Upper lobe of left lung (tissue), 6 donors: Measurements from ENCODE around the gene CXCL3. TPM values are rescaled to one million over a fixed set of nuclear protein-coding genes. Genes with fewer than 3 reads are reported as not detected.

Source experiments
- ATAC-seq, 2 donors: fragments of 200-7000 bp; cut with Tn5 transposase; one replicate each; pipeline ENCODE4 v1.9.1; 2022; ENCODE audit warnings: mild to moderate bottlenecking in 2 of 2, moderate library complexity in 2 of 2; ENCODE audit not compliant: low FRiP score in 2 of 2
- DNase-seq, 2 donors: peaks; one replicate each; pipeline ENCODE4 v3.0.0-alpha.2; 2019 to 2020
- H3K27ac ChIP-seq, 4 donors: fragments of 200-600 bp; sonication (generic); one replicate each; pipeline ENCODE4 v1.5.1; 2016 to 2019
- H3K27me3 ChIP-seq, 4 donors: fragments of 200-600 bp; sonication (generic); one replicate each; pipeline ENCODE4 v1.5.1; 2017 to 2019
- H3K36me3 ChIP-seq, 4 donors: fragments of 200-600 bp; sonication (generic); one replicate each; pipeline ENCODE4 v1.5.1; 2016 to 2019
- H3K4me1 ChIP-seq, 4 donors: fragments of 200-600 bp; sonication (generic); one replicate each; pipeline ENCODE4 v1.5.1; 2018 to 2019
- H3K4me3 ChIP-seq, 4 donors: fragments of 200-600 bp; sonication (generic); one replicate each; pipeline ENCODE4 v1.5.1; 2017 to 2019; ENCODE audit warnings: mild to moderate bottlenecking in 2 of 4, moderate library complexity in 1 of 4
- H3K9me3 ChIP-seq, 4 donors: fragments of 200-600 bp; sonication (generic); one replicate each; pipeline ENCODE4 v1.5.1; 2018 to 2019
- EP300 ChIP-seq, 4 donors: sonication (generic); formaldehyde crosslinking; IDR thresholded peaks; one replicate each; pipeline ENCODE4 v1.5.1; 2017; ENCODE audit warnings: antibody characterized with exemption in 4 of 4, control low read depth in 2 of 4
- POLR2A ChIP-seq, 4 donors: fragments of 450-650 bp; IDR thresholded peaks; one replicate each; pipeline ENCODE4 v1.5.1; 2016 to 2017; ENCODE audit warnings: antibody characterized with exemption in 4 of 4, mild to moderate bottlenecking in 2 of 4
- POLR2AphosphoS5 ChIP-seq, 2 donors: sonication (generic); formaldehyde crosslinking; IDR thresholded peaks; one replicate each; pipeline ENCODE4 v1.5.1; 2017; ENCODE audit warnings: antibody characterized with exemption in 2 of 2
- WGBS, 2 donors: methylation state at CpG; one replicate each; pipeline ENCODE4 v1.1.5; 2017 to 2018; 5-methylcytosine and 5-hydroxymethylcytosine counted together
- small RNA-seq, 4 donors: library from RNA; depleted of rRNA; stranded (forward); fragments of <200 nt; gene quantifications; one replicate each; pipeline ENCODE3, GENCODE V24; 2016
- total RNA-seq, 6 donors: library from RNA; depleted of rRNA in 4 of 6; stranded (reverse); fragments of >200 nt in 4 of 6; gene quantifications; one replicate each; pipeline versions ENCODE4 v1.1.0 to v1.2.1, GENCODE V29; 2016 to 2021
- TF ChIP-seq, protein P1 (sequence below), 6 experiments: fragments of 450-650 bp in 4 of 6; fragments of 200-600 bp in 2 of 6; sonication (generic) in 2 of 6; IDR thresholded peaks; one replicate each; pipeline ENCODE4 v1.5.1; 2016 to 2019; ENCODE audit warnings: antibody characterized with exemption in 6 of 6
- donor health status: DM: no; HTN: no; CAD: no; lungs with moderate emphysema.
- donor health status: DM: no; HTN: yes; CAD: no; lungs with severe emphysema.

Gene CXCL3
- total RNA-seq, 6 donors from 2014 or later = 10.0 to 22.4 (median 16.4) TPM

DNA sequence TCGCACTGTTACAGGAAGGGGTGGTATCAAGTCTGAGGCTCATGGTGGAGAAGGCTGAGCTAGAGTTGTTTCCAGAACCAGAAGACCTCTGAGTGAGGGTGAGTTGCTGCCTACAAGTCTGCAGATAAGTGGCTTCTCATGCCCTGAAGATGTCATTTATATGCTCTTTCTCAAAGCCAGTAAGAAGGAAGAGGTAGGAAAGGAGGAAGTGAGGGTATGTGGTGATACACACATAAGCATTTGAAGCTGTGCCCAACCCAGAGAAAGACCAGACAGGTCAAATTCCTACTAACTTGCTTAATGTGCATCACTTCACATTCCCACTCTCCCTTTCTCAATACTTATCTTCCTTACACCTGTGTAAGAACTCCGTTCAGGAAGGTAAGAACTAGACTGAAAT, 50.4 kb downstream of the CXCL3 start, which contains the start of gene PPBP:
TSS of gene PPBP (minus strand) at position 130 of the 400 bp plus-strand sequence. CDS start at position 43, 87 bp downstream.
- Histone ChIP-seq H3K36me3 (no peaks in the 10 kb centered on the region), H3K4me1 (no peaks in the 10 kb centered on the region), H3K4me3 (no peak within 1 kb of the TSS), H3K27ac (no peak within 1 kb of the TSS), H3K9me3 (no peaks in the 10 kb centered on the region), H3K27me3 (no peaks in the 10 kb centered on the region)
- TF ChIP-seq EP300 (IDR thresholded peaks at IDR 0.05) (no peak), POLR2A (IDR thresholded peaks at IDR 0.05) (no peak), POLR2AphosphoS5 (IDR thresholded peaks at IDR 0.05) (no peak)
- TF ChIP-seq, protein P1, sequence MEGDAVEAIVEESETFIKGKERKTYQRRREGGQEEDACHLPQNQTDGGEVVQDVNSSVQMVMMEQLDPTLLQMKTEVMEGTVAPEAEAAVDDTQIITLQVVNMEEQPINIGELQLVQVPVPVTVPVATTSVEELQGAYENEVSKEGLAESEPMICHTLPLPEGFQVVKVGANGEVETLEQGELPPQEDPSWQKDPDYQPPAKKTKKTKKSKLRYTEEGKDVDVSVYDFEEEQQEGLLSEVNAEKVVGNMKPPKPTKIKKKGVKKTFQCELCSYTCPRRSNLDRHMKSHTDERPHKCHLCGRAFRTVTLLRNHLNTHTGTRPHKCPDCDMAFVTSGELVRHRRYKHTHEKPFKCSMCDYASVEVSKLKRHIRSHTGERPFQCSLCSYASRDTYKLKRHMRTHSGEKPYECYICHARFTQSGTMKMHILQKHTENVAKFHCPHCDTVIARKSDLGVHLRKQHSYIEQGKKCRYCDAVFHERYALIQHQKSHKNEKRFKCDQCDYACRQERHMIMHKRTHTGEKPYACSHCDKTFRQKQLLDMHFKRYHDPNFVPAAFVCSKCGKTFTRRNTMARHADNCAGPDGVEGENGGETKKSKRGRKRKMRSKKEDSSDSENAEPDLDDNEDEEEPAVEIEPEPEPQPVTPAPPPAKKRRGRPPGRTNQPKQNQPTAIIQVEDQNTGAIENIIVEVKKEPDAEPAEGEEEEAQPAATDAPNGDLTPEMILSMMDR (IDR thresholded peaks at IDR 0.05) = no peak
- no peak for ATAC-seq
- WGBS, 2 donors = 86 to 91% methylated on average over 2 of the region's 2 CpGs
- no peak for DNase-seq

Small RNA genes lying within 50 kb of the gene (small RNA-seq; reads per million reads assigned to genes)
- gene RN7SL218P = 0 reads per million in 4 donors

Other genes starting within 250 kb of the CXCL3 start
- 10 to 100 TPM in 1 of 6 donors, 1 to 10 TPM in 1, under 1 TPM in 3, not detected in 1; 0.29 to 19.7 (median 0.71) TPM for gene CXCL6, start 202.0 kb downstream of the CXCL3 start, total RNA-seq
- gene PF4V1, start 185.4 kb downstream of the CXCL3 start, total RNA-seq = not detected
- gene CXCL1, start 169.3 kb downstream of the CXCL3 start, total RNA-seq = 10 to 100 TPM in 4 of 6 donors, 1 to 10 TPM in 2; 4.3 to 40.0 (median 12.1) TPM
- gene PF4, start 56.7 kb downstream of the CXCL3 start, total RNA-seq = 10 to 100 TPM in 3 of 6 donors, 1 to 10 TPM in 1, under 1 TPM in 1, not detected in 1; 0.77 to 29.3 (median 19.2) TPM
- gene PPBP, start 50.5 kb downstream of the CXCL3 start, total RNA-seq = 10 to 100 TPM in 1 of 6 donors, 1 to 10 TPM in 4, not detected in 1; 1.4 to 32.2 (median 6.0) TPM
- gene CXCL5, start 40.0 kb downstream of the CXCL3 start, total RNA-seq = 10 to 100 TPM in 1 of 6 donors, 1 to 10 TPM in 5; 2.1 to 16.0 (median 6.7) TPM
- 100 to 1,000 TPM in 3 of 6 donors, 10 to 100 TPM in 3; 41.1 to 108 (median 79.4) TPM for gene CXCL2, start 60.5 kb upstream of the CXCL3 start, total RNA-seq
- gene MTHFD2L, start 119.4 kb upstream of the CXCL3 start, total RNA-seq = 10 to 100 TPM in 5 of 6 donors, 1 to 10 TPM in 1; 4.9 to 23.6 (median 12.8) TPM